ENCODE data around the gene ZBTB9.

Gene ZBTB9

GRCh38 chr6:33502486-33502885 lies 48.1 kb downstream of the ZBTB9 start:
- H3K36me3 ChIP-seq (ENCODE audit: control insufficient read depth in 2 of 2, insufficient read depth in 1 of 2, low read length in 2 of 2) = no peaks in the 10 kb centered on the region
- H3K4me1 ChIP-seq (ENCODE audit: control insufficient read depth, insufficient read depth, low read length) = no peaks in the 10 kb centered on the region
- H3K4me3 ChIP-seq (ENCODE audit: low read depth, low read length) = no peak overlapping the region
- TF ChIP-seq ZBTB21 (tag by site-specific recombination; IDR thresholded peaks at IDR 0.05) (no peak), ZNF561 (tag by site-specific recombination; IDR thresholded peaks at IDR 0.05; ENCODE audit: borderline replicate concordance) (no peak), ZSCAN23 (tag by site-specific recombination; IDR thresholded peaks at IDR 0.05) (no peak), ZNF202 (tag by site-specific recombination; IDR thresholded peaks at IDR 0.05; ENCODE audit: borderline replicate concordance) (no peak), ZNF529 (tag by site-specific recombination; IDR thresholded peaks at IDR 0.05; ENCODE audit: insufficient replicate concordance) (peak; percentile 61), ZNF670 (tag by site-specific recombination; IDR thresholded peaks at IDR 0.05; ENCODE audit: low read depth) (no peak), ZNF26 (tag by site-specific recombination; IDR thresholded peaks at IDR 0.05) (0 out of 2 replicates have a peak, but pooled peaks have one; percentile 14), ATF2 (tag by site-specific recombination; IDR thresholded peaks at IDR 0.05; ENCODE audit: low read depth) (no peak), ZBTB8A (tag by site-specific recombination; IDR thresholded peaks at IDR 0.05) (0 out of 2 replicates have a peak, but pooled peaks have one; percentile 15), ZNF610 (tag by site-specific recombination; IDR thresholded peaks at IDR 0.05; ENCODE audit: borderline replicate concordance) (peak; percentile 35; the same call in 1 of the 2 replicates), KLF16 (tag by site-specific recombination; IDR thresholded peaks at IDR 0.05) (no peak)
- TF ChIP-seq, protein P1, sequence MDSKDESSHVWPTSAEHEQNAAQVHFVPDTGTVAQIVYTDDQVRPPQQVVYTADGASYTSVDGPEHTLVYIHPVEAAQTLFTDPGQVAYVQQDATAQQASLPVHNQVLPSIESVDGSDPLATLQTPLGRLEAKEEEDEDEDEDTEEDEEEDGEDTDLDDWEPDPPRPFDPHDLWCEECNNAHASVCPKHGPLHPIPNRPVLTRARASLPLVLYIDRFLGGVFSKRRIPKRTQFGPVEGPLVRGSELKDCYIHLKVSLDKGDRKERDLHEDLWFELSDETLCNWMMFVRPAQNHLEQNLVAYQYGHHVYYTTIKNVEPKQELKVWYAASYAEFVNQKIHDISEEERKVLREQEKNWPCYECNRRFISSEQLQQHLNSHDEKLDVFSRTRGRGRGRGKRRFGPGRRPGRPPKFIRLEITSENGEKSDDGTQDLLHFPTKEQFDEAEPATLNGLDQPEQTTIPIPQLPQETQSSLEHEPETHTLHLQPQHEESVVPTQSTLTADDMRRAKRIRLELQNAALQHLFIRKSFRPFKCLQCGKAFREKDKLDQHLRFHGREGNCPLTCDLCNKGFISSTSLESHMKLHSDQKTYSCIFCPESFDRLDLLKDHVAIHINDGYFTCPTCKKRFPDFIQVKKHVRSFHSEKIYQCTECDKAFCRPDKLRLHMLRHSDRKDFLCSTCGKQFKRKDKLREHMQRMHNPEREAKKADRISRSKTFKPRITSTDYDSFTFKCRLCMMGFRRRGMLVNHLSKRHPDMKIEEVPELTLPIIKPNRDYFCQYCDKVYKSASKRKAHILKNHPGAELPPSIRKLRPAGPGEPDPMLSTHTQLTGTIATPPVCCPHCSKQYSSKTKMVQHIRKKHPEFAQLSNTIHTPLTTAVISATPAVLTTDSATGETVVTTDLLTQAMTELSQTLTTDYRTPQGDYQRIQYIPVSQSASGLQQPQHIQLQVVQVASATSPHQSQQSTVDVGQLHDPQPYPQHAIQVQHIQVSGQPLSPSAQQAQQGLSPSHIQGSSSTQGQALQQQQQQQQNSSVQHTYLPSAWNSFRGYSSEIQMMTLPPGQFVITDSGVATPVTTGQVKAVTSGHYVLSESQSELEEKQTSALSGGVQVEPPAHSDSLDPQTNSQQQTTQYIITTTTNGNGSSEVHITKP (tag by site-specific recombination; IDR thresholded peaks at IDR 0.05) = no peak
- ChIA-PET POLR2A (interaction anchor here (0.6 kb wide), 2 partner anchors 50 to 349 kb away, joined by 3 to 4 read pairs; no protein-coding TSS in a partner anchor), CTCF (interaction anchor here (0.6 to 0.7 kb wide), 2 partner anchors 354 to 1025 kb away, joined by 3 to 4 read pairs; no protein-coding TSS in a partner anchor)
- H3K9me3 ChIP-seq (ENCODE audit: control insufficient read depth, insufficient read depth, low read depth, low read length) = no peaks in the 10 kb centered on the region
- H3K27ac ChIP-seq (ENCODE audit: extremely low read depth, low read depth, low read length) = no peak overlapping the region

GRCh38 chr6:33504486-33504885 lies 50.1 kb downstream of the ZBTB9 start:
- ChIA-PET CTCF (interaction anchor here (0.8 to 1.1 kb wide), 3 partner anchors 9 to 196 kb away, joined by 3 to 4 read pairs (median 3); no protein-coding TSS in a partner anchor), POLR2A (no interaction called here)
- H3K4me1 ChIP-seq (ENCODE audit: control insufficient read depth, insufficient read depth, low read length) = no peaks in the 10 kb centered on the region
- H3K27ac ChIP-seq (ENCODE audit: extremely low read depth, low read depth, low read length) = no peak overlapping the region
- no peaks in the 10 kb centered on the region for H3K36me3 ChIP-seq (ENCODE audit: control insufficient read depth in 2 of 2, insufficient read depth in 1 of 2, low read length in 2 of 2)
- no peak overlapping the region for H3K4me3 ChIP-seq (ENCODE audit: low read depth, low read length)
- TF ChIP-seq ZNF626 (tag by site-specific recombination; IDR thresholded peaks at IDR 0.05) = no peak
- TF ChIP-seq BCL6B (tag by site-specific recombination; IDR thresholded peaks at IDR 0.05) = no peak
- TF ChIP-seq ZNF76 (tag by site-specific recombination; IDR thresholded peaks at IDR 0.05; ENCODE audit: borderline replicate concordance, low read depth) = no peak
- peak; percentile 91 for TF ChIP-seq ZNF26 (tag by site-specific recombination; IDR thresholded peaks at IDR 0.05)
- H3K9me3 ChIP-seq (ENCODE audit: control insufficient read depth, insufficient read depth, low read depth, low read length) = no peaks in the 10 kb centered on the region
